GM21367 (cell line): ENCODE results near the gene SIPA1L2.

Experiments used
- ATAC-seq: cut with Tn5 transposase; IDR thresholded peaks from one replicate; pipeline ENCODE4 v1.9.1; 2021; ENCODE audit not compliant: unreplicated experiment

SIPA1L2 gene, protein sequence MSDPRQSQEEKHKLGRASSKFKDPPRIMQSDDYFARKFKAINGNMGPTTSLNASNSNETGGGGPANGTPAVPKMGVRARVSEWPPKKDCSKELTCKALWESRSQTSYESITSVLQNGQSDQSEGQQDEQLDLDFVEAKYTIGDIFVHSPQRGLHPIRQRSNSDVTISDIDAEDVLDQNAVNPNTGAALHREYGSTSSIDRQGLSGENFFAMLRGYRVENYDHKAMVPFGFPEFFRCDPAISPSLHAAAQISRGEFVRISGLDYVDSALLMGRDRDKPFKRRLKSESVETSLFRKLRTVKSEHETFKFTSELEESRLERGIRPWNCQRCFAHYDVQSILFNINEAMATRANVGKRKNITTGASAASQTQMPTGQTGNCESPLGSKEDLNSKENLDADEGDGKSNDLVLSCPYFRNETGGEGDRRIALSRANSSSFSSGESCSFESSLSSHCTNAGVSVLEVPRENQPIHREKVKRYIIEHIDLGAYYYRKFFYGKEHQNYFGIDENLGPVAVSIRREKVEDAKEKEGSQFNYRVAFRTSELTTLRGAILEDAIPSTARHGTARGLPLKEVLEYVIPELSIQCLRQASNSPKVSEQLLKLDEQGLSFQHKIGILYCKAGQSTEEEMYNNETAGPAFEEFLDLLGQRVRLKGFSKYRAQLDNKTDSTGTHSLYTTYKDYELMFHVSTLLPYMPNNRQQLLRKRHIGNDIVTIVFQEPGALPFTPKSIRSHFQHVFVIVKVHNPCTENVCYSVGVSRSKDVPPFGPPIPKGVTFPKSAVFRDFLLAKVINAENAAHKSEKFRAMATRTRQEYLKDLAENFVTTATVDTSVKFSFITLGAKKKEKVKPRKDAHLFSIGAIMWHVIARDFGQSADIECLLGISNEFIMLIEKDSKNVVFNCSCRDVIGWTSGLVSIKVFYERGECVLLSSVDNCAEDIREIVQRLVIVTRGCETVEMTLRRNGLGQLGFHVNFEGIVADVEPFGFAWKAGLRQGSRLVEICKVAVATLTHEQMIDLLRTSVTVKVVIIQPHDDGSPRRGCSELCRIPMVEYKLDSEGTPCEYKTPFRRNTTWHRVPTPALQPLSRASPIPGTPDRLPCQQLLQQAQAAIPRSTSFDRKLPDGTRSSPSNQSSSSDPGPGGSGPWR (N-terminal part only)

DNA sequence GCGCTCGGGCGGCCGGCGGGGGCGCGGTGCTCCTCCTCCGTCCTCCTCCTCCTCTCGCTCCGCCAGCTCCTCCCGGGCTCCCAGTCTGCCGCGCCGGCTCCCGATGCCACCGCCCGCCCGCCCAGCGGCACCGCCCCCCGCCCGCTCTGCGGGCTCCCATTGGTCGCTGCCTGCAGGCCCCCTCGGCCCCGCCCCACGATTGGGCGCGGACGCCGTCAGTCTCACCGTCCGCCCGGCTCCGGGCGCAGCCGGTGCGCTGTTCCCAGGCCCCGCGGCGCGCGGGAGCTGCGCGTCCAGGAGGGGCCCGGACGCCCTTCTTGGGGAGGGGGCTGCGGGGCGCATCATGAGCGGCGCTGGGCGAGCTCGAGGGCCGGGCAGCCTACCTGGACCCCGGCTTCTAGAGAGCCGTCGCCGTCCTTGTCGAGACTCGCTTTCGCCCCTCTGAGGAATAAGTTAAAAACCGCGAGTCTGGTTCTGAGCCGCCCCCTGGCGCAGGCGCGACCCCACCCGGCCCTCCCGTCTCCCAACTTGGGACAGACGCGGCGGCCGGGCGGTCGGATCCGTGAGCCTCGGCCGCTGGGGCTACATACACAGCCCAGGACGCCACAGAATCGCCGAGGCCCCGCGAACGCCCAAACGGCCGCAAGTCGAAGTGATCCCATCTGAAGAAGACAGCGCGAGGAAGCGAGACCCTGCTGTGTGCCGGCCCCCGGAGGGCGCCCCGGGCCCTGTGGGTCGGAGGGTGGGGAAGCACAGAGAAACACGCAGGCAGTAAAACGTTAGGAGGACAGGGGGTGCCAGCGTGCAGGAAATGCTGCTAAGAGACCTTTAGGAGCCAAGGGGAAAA is at the start of gene SIPA1L2:
Gene SIPA1L2 (minus strand): TSS at position 87 of the 847 bp plus-strand sequence. CDS start 114,794 bp downstream, outside the sequence.
- ATAC-seq = peak; percentile 97

- ATAC-seq = no peak
These were observed 48.4 kb upstream of the SIPA1L2 start for GRCh38 chr1:232678185-232678886.

- no peak for ATAC-seq
These were observed 46.4 kb upstream of the SIPA1L2 start for GRCh38 chr1:232676307-232676706.

- no peak for ATAC-seq
These were observed 46.0 kb upstream of the SIPA1L2 start for GRCh38 chr1:232675898-232676297.

- no peak for ATAC-seq
These were observed 45.3 kb upstream of the SIPA1L2 start for GRCh38 chr1:232675260-232675659.

DNA sequence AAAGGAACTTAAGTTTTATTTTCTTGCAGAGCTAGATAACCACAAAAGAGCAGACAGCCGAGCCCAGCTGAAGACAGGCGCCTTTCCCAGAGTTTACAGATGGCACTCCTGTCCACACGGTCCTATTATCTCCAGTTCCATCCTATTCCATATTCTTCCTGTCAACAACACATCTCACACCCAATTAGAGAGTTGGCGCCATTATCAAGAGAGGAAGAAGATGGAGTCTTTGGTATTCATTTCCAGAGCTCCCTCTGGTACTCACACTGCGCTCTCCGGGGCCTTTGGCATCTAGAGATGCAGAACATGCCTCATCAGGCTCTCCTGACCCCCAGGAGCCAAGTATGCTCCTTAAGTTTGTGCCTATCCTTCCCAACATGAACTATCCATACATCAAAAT is 43.3 kb upstream of the SIPA1L2 start:
- ATAC-seq = no peak

DNA sequence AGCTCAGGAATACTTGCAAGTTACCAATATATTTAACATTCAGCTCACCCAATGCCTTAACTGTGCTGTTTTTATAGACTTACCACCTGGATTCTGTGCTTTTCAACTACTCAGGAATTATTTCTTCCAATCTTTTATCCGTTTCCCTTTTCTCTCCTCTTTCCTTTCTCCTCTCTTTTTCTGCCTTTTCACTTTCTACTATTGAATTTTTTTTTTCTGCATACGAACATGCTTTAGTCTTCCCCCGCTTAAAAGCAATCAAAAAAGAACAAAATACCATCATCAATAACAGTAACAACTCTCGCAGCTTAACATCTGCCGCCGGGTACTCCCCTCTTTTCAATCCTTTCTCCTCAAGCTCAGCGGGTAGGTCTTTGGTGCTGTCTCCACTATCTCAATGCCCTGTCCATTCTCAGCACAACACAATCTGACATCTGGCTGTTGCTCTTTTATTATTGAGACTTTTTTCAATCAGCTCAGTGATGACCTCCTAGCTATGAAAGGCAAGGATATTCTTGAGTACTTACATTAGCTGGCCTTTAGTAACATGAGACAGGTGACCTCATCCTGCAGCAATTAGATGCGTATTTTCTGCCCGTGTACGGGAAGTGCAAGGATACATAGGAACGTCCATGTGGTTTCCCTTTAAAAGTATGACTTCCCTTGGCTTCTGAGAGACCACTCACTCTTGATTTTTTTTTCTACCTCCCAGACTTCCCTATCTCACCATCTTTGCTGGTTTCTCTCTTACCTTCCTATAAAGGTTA is 40.2 kb upstream of the SIPA1L2 start:
- no peak for ATAC-seq

DNA sequence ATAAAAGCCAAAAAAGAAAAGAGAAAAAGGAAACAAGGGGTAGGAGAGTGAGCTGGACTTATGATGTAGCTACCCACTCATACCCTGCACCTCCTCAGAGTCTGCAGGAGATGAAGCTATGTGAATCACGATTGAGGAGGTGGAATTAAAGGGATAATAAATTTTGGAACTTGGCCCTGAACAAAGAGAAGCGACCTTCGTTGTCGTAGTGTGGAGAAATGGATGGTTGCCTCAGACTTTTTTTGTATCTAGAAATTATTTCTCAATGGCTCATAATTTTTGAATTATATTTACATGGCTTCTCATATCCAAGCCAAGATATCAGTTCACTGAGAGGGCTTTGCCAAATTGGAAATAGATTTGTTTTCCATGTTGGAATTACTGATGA is 37.8 kb upstream of the SIPA1L2 start:
- ATAC-seq = no peak

- ATAC-seq = no peak
These were observed 37.3 kb upstream of the SIPA1L2 start for GRCh38 chr1:232667094-232667777.

GRCh38 chr1:232664844-232665777 is 35.2 kb upstream of the SIPA1L2 start:
- no peak for ATAC-seq

GRCh38 chr1:232662910-232663309 is 33.0 kb upstream of the SIPA1L2 start:
- no peak for ATAC-seq

DNA sequence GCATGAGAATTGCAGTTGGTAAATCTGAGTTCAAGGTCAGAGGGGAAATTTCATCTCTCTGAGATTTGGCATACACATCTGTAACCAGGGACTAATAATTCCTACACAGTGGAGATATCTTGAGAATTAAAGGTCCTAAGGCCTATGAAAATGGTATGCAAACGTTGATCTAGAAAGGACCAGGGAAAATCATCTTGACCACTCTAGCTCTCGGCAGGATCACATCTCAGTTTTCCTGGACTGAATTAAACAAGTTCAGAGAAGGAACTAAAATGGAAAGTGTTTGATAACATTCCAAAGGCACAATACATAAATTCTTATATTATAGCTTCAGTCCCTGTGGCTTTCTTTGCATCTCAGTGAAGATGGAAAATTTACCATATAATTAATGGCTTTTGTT is 28.5 kb upstream of the SIPA1L2 start:
- ATAC-seq = no peak

- no peak for ATAC-seq
These were observed 27.6 kb upstream of the SIPA1L2 start for GRCh38 chr1:232657426-232658005.

DNA sequence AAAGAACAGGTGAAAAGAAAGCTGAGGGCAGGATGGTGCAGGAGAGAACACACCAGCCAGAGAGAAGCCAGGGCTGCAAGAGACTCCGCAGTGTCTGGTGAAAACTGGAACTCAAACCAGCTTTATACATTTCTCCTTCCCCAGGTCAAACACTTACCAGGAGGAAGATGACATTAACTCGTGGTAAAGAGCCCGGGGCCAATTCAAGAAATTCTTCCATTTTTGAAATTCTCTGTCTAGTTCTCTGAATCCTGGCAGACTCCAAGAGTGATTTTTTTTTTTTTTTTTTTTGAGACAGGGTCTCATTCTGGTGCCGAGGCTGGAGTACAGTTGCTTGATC is 25.8 kb upstream of the SIPA1L2 start:
- no peak for ATAC-seq

GRCh38 chr1:232655028-232655745 is 25.3 kb upstream of the SIPA1L2 start:
- peak; percentile 88 for ATAC-seq

- ATAC-seq = no peak
These were observed 23.9 kb upstream of the SIPA1L2 start for GRCh38 chr1:232653789-232654188.

DNA sequence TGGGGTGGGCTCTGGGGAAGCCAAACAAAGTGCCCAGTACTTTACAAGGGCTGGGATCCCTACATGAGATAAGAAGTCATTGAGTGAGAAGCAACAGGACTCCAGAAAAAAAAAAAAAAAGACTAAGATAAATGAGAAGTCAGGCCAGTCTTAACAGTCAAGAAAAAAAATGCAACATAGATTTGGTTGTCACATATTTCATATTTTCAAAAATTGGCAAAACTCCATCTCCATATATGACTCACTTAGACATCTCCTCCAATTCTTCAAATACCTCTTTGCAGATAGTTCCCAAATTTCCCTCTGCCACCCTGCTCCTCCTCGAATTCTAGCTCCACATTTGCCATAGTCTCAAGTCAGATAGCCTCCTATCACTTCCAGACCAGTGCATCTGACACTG is 20.9 kb upstream of the SIPA1L2 start:
- ATAC-seq = no peak
